ENCODE results near the gene ZPBP.
"Not testable (repeated sequence)": the region's sequence is repeated elsewhere in the genome, so short reads cannot be mapped to it uniquely, and the experiment has no call there.

The ZPBP gene

GRCh38 chr7:50041165-50041564 lies 51.9 kb downstream of the ZPBP start:
- not testable (repeated sequence) for DNase-seq (ENCODE audit: low spot score)

GRCh38 chr7:50037086-50037485 lies 56.0 kb downstream of the ZPBP start:
- no peak for DNase-seq (ENCODE audit: low spot score)

- DNase-seq (ENCODE audit: low spot score): no peak
Observed at GRCh38 chr7:50022991-50023390, 70.1 kb downstream of the ZPBP start.

- DNase-seq (ENCODE audit: low spot score): no peak
Observed at GRCh38 chr7:50022451-50022850, 70.6 kb downstream of the ZPBP start.

- no peak for DNase-seq (ENCODE audit: low spot score)
Observed at GRCh38 chr7:49995681-49996080, 97.4 kb downstream of the ZPBP start.

GRCh38 chr7:49986191-49986590 lies 106.9 kb downstream of the ZPBP start:
- DNase-seq (ENCODE audit: low spot score): no peak

GRCh38 chr7:49980465-49980864 lies 112.6 kb downstream of the ZPBP start:
- no peak for DNase-seq (ENCODE audit: low spot score)

- no peak for DNase-seq (ENCODE audit: low spot score)
Observed at GRCh38 chr7:49976238-49976637, 116.8 kb downstream of the ZPBP start.

- DNase-seq (ENCODE audit: low spot score): no peak
Observed at GRCh38 chr7:49974035-49974434, 119.0 kb downstream of the ZPBP start.

GRCh38 chr7:49937608-49938007 lies 155.4 kb downstream of the ZPBP start:
- DNase-seq (ENCODE audit: low spot score): no peak

GRCh38 chr7:49931627-49932026 lies 161.4 kb downstream of the ZPBP start:
- DNase-seq (ENCODE audit: low spot score): no peak

GRCh38 chr7:49928787-49929186 lies 164.3 kb downstream of the ZPBP start:
- no peak for DNase-seq (ENCODE audit: low spot score)

- no peak for DNase-seq (ENCODE audit: low spot score)
Observed at GRCh38 chr7:49927631-49928030, 165.4 kb downstream of the ZPBP start.

GRCh38 chr7:49926720-49927119 lies 166.3 kb downstream of the ZPBP start:
- no peak for DNase-seq (ENCODE audit: low spot score)

GRCh38 chr7:49911909-49912308 lies 181.1 kb downstream of the ZPBP start:
- no peak for DNase-seq (ENCODE audit: low spot score)

GRCh38 chr7:49894543-49894942 lies 198.5 kb downstream of the ZPBP start:
- no peak for DNase-seq (ENCODE audit: low spot score)

- DNase-seq (ENCODE audit: low spot score): no peak
Observed at GRCh38 chr7:49893131-49893530, 199.9 kb downstream of the ZPBP start.

GRCh38 chr7:49892481-49892880 lies 200.6 kb downstream of the ZPBP start:
- no peak for DNase-seq (ENCODE audit: low spot score)
